Omental fat pad (tissue), 4 donors: ENCODE results near the gene CYP2W1. TPM values are rescaled to one million over a fixed set of nuclear protein-coding genes. Genes with fewer than 3 reads are reported as not detected.
A peak's percentile ranks its signal among the peaks of the same experiment; 100 is the strongest.

Source experiments
- ATAC-seq: fragments of 150-250 bp; one replicate; pipeline ENCODE4 v1.9.1; 2016; ENCODE audit warnings: mild to moderate bottlenecking, moderate library complexity; ENCODE audit not compliant: low FRiP score
- DNase-seq: peaks from one replicate; pipeline ENCODE4 v3.0.0-alpha.2; 2019; ENCODE audit warnings: low spot score
- CTCF ChIP-seq, 3 donors: fragments of 450-650 bp; IDR thresholded peaks; one replicate each; pipeline ENCODE4 v1.5.1; 2016 to 2017; ENCODE audit warnings: antibody characterized with exemption in 3 of 3, mild to moderate bottlenecking in 3 of 3, moderate library complexity in 2 of 3
- total RNA-seq, 4 donors: library from RNA; depleted of rRNA; stranded (reverse); fragments of >200 nt; gene quantifications; one replicate each; pipeline ENCODE4 v1.1.0, GENCODE V29; 2016

CYP2W1 gene
- total RNA-seq, 4 donors from 2014 or later: not detected

DNA sequence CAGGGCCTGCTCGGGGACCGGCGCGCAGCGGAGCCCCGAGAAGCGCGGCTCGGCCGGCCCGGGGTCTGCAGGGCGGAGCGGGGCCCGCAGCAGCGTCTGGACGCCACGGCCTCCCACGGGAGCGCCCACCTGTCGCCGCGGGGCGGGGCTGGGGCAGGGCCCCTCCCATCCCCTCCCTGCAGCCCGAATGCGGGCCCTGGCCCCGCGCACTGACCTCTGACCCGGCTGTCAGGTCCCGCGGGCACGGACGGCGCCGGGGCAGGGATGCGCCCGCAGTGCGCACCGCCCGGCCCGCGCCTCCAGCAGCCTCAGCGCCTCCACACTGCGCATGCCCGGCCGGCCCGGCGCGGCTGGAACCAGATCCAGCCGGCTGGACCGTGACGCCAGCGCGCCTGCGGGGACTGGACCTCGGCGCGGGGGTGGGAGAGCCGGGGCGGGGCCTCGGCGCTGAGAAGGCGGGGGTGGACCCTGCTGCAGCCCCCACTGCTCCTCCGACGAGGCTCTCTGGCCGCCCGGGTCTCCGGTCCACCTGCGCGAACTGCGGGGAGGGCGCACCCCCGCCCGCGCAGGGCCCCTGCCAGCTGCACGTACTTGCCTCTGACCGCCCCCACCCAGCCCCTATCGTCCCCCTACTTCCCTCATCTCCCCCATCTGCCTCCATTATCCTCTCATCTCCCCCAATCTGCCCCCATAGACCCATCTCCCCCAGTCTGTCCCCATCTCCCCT, 45.2 kb downstream of the CYP2W1 start:
- no peak for TF ChIP-seq CTCF (IDR thresholded peaks at IDR 0.05)
- DNase-seq (peak; percentile 64), ATAC-seq (peak; percentile 95)

DNA sequence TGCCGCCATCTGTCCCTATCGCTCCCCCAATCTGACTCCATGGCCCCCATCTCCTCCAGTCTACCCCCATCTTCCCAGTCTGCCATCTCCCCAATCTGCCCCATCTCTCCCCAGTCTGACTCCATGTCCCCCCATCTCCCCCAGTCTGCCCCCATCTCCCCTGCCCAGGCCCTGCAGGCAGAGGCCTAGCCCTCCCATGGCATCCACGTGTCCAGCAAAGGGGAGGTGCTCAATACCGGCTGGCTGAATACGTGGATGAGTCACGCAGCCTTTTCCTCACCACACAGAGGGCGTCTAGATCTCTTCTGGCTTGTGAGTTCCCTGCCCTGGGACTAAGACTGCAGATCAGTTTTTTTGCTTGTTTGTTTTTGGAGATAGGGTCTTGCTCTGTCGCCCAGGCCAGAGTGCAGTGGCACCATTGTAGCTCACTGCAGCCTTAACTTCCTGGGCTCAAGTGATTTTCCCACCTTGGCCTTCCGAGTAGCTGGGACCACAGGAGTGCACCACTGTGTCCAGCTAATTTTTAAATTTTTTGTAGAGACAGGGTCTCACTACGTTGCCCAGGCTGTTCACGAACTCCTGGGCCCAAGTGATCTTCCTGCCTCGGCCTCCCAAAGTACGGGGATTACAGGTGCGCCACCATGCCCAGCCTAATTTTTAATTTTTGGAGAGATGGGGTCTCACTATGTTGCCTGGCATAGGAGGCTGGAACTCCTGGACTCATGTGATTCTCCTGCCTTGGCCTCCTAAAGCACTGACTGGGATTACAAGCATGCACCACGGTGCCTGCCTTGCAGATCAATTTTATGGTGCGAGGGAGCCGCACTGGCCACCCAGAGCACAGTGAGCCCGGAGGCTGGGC, 46.0 kb downstream of the CYP2W1 start:
- no peak for TF ChIP-seq CTCF (IDR thresholded peaks at IDR 0.05)
- ATAC-seq (peak; percentile 90), DNase-seq (peak; percentile 47)

DNA sequence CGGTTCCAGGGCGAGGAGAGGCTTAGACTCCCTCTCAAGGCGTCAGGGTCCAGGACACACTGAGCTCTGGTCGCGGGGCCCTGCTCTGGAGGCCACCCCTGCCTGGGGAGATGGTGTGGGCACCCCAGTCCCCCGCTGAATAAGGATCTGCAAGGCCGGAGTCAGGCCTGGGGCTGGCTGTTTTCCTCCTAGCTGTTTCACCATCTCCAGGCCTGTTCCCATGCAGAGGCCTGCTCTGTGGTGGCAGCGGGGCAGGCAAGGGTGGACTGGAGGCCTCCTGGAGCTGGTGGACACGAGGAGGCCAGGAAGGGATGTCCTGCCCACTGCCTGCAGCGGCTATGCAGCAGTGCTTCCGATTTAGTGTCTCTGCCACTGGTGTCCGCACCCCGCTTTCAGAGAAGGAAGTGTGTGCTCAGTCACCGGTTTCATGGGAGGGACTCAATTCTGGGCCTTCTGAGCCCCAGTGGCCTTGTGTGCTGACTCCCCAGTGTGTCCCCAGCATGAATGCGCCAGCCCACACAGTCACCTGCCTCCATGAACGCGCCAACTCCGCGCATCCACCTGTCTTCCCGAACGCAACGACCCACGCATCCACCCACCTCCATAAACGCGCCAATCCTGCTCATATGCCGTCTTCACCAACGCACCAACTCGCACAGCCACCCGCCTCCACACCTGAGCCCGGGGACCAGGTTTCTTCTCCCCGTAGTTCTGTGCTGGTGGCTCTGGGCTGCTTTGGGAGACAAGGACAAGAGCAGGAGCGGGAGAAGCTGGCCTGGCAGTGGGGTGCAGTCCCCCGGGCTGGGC, 46.9 kb downstream of the CYP2W1 start:
- TF ChIP-seq CTCF (IDR thresholded peaks at IDR 0.05): no peak
- no peak for DNase-seq
- no peak for ATAC-seq

GRCh38 chr7:1030444-1031070, 47.6 kb downstream of the CYP2W1 start:
- ATAC-seq: no peak
- no peak for TF ChIP-seq CTCF (IDR thresholded peaks at IDR 0.05)
- no peak for DNase-seq

DNA sequence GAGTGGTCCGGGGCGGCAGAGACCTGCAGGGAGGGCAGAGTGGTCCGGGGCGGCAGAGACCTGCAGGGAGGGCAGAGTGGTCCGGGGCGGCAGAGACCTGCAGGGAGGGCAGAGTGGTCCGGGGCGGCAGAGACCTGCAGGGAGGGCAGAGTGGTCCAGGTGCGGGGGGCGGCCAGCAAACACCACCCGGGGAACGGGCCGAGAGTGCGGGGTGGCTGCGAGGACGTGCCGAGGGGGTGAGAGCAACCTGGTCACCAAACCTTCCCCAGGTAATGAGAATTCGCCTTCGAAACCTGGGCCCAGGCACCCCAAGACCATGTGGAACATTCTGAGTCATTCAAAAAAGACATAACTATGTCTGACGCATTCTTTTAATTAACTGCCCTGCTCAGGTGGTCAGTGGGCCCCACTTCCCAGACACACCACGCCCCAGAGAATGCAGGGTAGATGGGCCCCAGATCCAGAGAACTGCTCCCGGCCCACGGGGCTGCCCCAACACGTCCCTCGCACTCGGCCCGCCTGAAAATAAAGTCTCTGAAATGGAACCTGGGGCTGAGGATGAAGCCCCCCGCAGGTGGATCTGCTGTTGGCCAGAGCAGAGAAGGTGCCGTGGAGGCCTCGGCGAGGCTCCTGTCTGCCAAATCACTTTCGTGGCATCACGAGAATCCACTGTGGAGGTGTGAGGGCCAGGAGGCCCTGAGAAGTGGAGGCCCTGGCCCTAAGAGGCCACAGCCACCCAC, 48.9 kb downstream of the CYP2W1 start:
- no peak for TF ChIP-seq CTCF (IDR thresholded peaks at IDR 0.05)
- DNase-seq (no peak), ATAC-seq (no peak)
